Measurements from ENCODE around the gene EPHB1. TPM values are rescaled to one million over a fixed set of nuclear protein-coding genes. Genes with fewer than 3 reads are reported as not detected.
"Not testable (repeated sequence)": the region's sequence is repeated elsewhere in the genome, so short reads cannot be mapped to it uniquely, and the experiment has no call there.

Gene EPHB1
- total RNA-seq, 4 donors from 2014 or later: 11.1 to 14.2 (median 13.0) TPM

DNA sequence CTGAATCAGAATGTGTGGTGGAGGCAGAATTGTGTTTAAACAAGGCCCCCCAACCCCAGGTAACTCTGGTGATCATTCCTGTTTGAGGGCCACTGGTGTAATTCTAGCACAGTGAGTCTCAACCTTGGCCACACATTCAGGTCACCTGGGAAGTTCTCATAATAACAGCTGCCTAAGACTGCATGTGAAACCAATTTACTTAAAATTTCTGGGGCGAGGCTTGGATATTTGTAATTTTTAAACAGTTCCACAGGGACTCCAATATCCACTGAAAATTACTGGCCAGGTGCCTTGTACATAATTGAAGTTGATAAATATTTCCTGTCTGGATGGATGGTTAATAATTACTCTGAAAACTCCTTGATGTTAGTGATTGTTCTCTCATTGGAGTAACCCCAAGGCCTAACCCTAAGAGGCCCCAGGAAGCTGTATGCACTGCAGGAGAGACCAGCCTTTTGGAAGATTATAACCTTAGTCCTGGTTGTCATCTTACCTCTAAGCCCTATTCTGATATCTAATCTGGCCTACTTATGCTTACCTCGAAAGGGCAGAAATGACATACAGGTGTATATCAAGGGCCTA, 25.7 kb upstream of the EPHB1 start:
- intact Hi-C loops (cut with DNase I; ENCODE audit: low total_unique reads): no loop called here
- TF ChIP-seq POLR2A (IDR thresholded peaks at IDR 0.05): no peak
- TF ChIP-seq, protein P1, sequence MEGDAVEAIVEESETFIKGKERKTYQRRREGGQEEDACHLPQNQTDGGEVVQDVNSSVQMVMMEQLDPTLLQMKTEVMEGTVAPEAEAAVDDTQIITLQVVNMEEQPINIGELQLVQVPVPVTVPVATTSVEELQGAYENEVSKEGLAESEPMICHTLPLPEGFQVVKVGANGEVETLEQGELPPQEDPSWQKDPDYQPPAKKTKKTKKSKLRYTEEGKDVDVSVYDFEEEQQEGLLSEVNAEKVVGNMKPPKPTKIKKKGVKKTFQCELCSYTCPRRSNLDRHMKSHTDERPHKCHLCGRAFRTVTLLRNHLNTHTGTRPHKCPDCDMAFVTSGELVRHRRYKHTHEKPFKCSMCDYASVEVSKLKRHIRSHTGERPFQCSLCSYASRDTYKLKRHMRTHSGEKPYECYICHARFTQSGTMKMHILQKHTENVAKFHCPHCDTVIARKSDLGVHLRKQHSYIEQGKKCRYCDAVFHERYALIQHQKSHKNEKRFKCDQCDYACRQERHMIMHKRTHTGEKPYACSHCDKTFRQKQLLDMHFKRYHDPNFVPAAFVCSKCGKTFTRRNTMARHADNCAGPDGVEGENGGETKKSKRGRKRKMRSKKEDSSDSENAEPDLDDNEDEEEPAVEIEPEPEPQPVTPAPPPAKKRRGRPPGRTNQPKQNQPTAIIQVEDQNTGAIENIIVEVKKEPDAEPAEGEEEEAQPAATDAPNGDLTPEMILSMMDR (IDR thresholded peaks at IDR 0.05): no peak
- H3K4me3 ChIP-seq (ENCODE audit: low read depth, poor library complexity, severe bottlenecking): no peak overlapping the region
- WGBS, 2 donors: 74 to 76% methylated on average over 2 of the region's 2 CpGs
- DNase-seq (ENCODE audit: low spot score in 2 of 2): no peak

DNA sequence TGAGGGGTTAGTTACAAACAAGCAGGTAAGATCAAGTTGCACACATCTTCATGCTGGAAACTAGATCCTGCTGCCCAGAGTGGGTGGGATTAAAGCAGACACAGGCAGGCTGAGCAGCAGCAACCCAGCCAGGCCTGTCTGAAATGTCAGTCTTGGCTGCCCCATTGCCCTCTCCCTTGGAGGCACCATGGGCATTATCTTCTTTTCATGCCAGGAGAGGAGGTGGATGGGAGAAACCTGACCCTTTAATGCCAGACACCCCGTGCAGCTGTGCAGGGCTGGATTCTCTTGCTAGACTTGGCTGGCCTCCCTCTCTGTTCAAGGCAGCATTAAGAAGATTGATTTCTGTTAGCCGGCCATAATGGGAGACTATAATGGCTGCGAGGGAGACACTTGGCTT, 23.0 kb upstream of the EPHB1 start:
- TF ChIP-seq, protein P1 (IDR thresholded peaks at IDR 0.05): no peak
- no peak for TF ChIP-seq POLR2A (IDR thresholded peaks at IDR 0.05)
- DNase-seq (ENCODE audit: low spot score in 2 of 2): no peak
- H3K4me3 ChIP-seq (ENCODE audit: low read depth, poor library complexity, severe bottlenecking): no peak overlapping the region
- intact Hi-C loops (cut with DNase I; ENCODE audit: low total_unique reads): no loop called here
- 71 to 77% methylated on average over 3 of the region's 3 CpGs for WGBS, 2 donors

DNA sequence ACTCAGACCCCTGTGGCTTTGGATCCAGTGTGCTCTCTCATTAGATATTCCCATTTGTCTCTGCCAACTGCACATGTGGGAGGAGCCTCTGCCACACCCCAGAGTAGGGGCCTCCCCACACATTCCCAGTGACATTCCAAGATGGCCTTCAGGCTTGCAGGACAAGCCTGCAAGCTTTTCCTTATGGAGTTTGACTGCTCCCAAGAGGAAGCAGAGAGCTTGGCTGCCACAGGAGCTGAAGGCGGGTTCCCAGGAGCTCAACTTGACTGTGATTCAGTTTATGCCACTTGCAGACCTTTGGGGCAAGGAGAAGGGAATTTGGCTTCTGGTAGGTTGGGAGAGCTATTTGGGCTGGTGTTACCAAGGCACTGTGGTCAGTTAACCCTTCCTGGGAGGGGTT, 22.5 kb upstream of the EPHB1 start:
- intact Hi-C loops (cut with DNase I; ENCODE audit: low total_unique reads): no loop called here
- no peak for DNase-seq (ENCODE audit: low spot score in 2 of 2)
- no peak overlapping the region for H3K4me3 ChIP-seq (ENCODE audit: low read depth, poor library complexity, severe bottlenecking)
- 78 to 100% methylated on average over 1 of the region's 1 CpG for WGBS, 2 donors
- no peak for TF ChIP-seq POLR2A (IDR thresholded peaks at IDR 0.05)

DNA sequence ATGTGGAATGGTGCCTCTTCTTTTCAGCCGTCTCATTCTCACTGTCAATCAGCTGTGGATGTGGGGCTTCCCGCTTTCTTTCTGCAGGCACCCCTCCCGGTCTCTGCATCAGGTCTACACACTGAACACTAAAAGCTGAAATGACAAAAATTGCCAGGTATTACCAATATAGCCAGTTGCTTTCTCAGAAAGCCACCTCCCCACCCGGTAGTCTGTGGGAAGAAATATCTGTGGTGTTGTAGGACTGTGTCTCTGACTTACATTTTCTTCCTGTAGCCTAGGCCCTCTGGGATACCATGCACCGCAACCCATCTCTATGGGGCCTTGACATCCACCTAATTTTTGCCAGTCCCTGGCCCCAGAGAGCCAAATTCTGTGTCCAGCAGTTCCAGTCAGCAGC, 19.2 kb upstream of the EPHB1 start:
- TF ChIP-seq, protein P1 (IDR thresholded peaks at IDR 0.05): no peak
- no peak for TF ChIP-seq POLR2A (IDR thresholded peaks at IDR 0.05)
- intact Hi-C loops (cut with DNase I; ENCODE audit: low total_unique reads): no loop called here
- H3K4me3 ChIP-seq (ENCODE audit: low read depth, poor library complexity, severe bottlenecking): no peak overlapping the region
- no peak for DNase-seq (ENCODE audit: low spot score in 2 of 2)
- 86 to 94% methylated on average over 5 of the region's 5 CpGs for WGBS, 2 donors

DNA sequence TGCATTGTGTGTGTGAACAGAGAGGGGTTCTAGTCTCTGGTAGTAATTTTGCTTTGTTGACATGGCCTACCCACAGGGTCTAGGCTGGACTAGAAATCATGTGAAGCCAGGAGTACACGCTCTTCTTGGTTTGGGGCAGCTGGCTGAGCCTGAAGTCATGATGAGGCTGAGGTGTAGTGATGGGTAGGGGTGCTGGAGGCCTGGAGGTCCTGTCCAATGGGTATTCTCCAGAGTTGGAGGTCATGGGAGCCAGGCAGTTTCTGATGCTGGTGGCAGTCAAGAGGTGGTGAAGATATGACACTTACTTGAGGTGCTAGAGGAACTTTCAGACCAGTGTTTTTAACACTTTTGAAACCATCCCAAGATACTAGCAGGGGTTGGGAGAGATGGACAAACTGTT, 18.5 kb upstream of the EPHB1 start:
- DNase-seq (ENCODE audit: low spot score in 2 of 2): no peak
- intact Hi-C loops (cut with DNase I; ENCODE audit: low total_unique reads): no loop called here
- WGBS, 2 donors: 94 to 100% methylated on average over 1 of the region's 1 CpG
- TF ChIP-seq, protein P1 (IDR thresholded peaks at IDR 0.05): no peak
- no peak for TF ChIP-seq POLR2A (IDR thresholded peaks at IDR 0.05)
- no peak overlapping the region for H3K4me3 ChIP-seq (ENCODE audit: low read depth, poor library complexity, severe bottlenecking)

DNA sequence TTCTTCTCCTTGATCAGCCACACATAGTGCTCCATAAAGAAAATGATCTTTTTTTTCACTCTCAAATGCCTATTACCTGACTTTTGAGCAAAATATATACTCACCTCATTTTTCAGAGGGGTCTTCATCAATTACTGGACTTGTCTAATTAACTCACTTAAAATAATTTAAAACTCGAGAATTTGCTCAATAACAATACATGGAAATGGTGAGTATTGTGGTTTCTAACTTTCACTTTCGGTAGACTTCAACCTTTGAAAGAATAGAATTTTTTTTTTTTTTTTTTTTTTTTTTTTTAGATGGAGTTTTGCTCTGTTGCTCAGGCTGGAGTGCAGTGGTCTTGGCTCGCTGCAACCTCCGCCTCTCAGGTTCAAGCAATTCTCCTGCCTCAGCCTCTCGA, 17.7 kb upstream of the EPHB1 start:
- DNase-seq (ENCODE audit: low spot score in 2 of 2): no peak
- WGBS, 2 donors: 86% methylated on average over 5 of the region's 5 CpGs
- TF ChIP-seq, protein P1 (IDR thresholded peaks at IDR 0.05): no peak
- TF ChIP-seq POLR2A (IDR thresholded peaks at IDR 0.05): no peak
- intact Hi-C loops (cut with DNase I; ENCODE audit: low total_unique reads): no loop called here
- H3K4me3 ChIP-seq (ENCODE audit: low read depth, poor library complexity, severe bottlenecking): no peak overlapping the region

DNA sequence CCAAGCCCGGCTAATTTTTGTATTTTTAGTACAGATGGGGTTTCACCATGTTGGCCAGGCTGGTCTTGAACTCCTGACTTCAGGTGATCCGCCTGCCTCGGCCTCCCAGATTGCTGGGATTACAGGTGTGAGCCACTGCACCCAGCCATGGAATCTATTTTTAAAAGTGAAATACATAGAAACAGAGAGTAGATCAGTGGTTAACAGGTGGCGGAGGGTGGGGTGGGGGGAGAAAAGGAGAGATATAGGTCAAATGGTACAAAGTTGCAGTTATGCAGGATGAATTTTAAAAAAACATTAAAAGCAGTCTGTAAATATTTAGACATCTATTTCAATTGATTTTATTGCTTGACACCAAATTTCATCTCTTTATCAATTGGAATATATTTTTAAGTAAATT, 6.8 kb upstream of the EPHB1 start:
- 91 to 96% methylated on average over 4 of the region's 4 CpGs for WGBS, 2 donors
- H3K4me3 ChIP-seq (ENCODE audit: low read depth, poor library complexity, severe bottlenecking); intact Hi-C loops (cut with DNase I; ENCODE audit: low total_unique reads); DNase-seq (ENCODE audit: low spot score in 2 of 2): not testable (repeated sequence)
